22Rv1 (cell line): Measurements from ENCODE around the gene GPR149.
"Not testable (repeated sequence)": the region's sequence is repeated elsewhere in the genome, so short reads cannot be mapped to it uniquely, and the experiment has no call there.

Experiments used
- H3K27ac ChIP-seq: fragments of 450-650 bp; 2 replicates; pipeline ENCODE4 v1.5.1; 2017
- ZFX ChIP-seq: fragments of 450-650 bp; IDR thresholded peaks from 2 replicates; pipeline ENCODE4 v1.6.1; 2017; ENCODE audit warnings: antibody characterized with exemption, borderline replicate concordance
- TF ChIP-seq, protein P1 (sequence below): fragments of 450-650 bp; IDR thresholded peaks from 2 replicates; pipeline ENCODE4 v1.5.1; 2017; ENCODE audit warnings: mild to moderate bottlenecking

GPR149 gene, protein sequence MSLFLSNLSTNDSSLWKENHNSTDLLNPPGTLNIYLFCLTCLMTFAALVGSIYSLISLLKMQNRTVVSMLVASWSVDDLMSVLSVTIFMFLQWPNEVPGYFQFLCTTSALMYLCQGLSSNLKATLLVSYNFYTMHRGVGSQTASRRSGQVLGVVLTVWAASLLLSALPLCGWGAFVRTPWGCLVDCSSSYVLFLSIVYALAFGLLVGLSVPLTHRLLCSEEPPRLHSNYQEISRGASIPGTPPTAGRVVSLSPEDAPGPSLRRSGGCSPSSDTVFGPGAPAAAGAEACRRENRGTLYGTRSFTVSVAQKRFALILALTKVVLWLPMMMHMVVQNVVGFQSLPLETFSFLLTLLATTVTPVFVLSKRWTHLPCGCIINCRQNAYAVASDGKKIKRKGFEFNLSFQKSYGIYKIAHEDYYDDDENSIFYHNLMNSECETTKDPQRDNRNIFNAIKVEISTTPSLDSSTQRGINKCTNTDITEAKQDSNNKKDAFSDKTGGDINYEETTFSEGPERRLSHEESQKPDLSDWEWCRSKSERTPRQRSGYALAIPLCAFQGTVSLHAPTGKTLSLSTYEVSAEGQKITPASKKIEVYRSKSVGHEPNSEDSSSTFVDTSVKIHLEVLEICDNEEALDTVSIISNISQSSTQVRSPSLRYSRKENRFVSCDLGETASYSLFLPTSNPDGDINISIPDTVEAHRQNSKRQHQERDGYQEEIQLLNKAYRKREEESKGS

DNA sequence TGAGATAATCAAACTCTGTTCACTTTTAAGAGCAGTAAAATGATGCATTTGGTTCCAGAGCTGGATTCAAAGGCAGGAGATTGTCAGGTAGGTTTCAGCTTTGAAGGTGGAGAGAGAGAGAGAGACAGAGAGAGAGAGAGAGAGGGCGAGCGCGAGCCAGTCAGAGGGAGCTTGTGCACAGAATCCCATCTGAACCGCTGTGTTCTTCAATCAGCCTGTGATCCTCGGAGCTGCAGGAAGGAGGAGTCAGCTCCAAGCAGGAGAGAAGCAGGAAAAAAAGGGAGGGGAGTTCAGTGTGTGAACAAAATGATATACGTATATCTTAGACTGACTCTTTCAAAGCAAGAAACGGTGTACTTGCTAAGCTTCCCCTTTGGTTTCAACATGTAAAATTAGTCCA, at the start of gene GPR149:
Gene GPR149 (minus strand): TSS at position 177 of the 400 bp plus-strand sequence. CDS start 575 bp downstream, outside the sequence.
- TF ChIP-seq, protein P1, sequence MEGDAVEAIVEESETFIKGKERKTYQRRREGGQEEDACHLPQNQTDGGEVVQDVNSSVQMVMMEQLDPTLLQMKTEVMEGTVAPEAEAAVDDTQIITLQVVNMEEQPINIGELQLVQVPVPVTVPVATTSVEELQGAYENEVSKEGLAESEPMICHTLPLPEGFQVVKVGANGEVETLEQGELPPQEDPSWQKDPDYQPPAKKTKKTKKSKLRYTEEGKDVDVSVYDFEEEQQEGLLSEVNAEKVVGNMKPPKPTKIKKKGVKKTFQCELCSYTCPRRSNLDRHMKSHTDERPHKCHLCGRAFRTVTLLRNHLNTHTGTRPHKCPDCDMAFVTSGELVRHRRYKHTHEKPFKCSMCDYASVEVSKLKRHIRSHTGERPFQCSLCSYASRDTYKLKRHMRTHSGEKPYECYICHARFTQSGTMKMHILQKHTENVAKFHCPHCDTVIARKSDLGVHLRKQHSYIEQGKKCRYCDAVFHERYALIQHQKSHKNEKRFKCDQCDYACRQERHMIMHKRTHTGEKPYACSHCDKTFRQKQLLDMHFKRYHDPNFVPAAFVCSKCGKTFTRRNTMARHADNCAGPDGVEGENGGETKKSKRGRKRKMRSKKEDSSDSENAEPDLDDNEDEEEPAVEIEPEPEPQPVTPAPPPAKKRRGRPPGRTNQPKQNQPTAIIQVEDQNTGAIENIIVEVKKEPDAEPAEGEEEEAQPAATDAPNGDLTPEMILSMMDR: no peak
- no peak for TF ChIP-seq ZFX
- no peak within 1 kb of the TSS for H3K27ac ChIP-seq

DNA sequence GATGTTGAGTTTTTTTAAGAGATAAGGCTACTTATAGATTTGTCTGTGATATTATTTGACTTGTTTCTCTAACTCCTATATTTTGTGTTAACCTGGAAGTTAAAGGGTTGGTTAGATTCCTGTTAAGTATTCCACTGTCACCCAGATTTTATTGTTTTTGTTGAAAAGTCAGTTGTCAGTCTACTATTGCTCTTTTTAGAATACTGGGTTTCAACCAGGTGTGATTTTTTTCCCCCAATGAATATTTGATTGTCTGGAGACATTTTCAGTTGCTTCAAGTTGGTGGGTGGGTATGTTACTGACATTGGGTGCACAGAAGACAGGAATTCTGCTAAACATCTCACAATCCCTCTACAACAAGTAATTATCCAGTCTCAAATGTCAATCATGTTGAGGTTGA, 43.8 kb upstream of the GPR149 start:
- H3K27ac ChIP-seq: no peak overlapping the region
- TF ChIP-seq, protein P1: no peak
- TF ChIP-seq ZFX: no peak

DNA sequence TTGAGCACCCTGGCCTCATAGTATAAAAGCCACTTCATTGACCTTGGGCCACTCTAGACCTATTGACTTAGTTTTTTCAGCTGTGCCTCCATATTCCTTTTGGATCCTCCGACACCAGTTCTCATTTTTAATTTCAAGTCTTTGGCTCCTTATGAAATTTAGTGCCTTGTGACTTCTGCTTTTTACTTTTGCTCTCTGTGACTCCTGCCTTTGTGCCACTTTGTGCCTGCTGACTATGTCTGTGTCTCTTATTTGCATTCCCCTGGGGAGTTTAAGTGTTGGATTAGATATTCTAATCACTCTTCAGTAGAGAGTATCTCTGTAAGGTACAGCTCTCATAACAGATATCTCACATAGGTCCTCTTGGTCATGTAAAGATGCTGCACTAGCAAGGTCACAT, 39.6 kb upstream of the GPR149 start:
- TF ChIP-seq, protein P1: no peak
- no peak for TF ChIP-seq ZFX
- no peak overlapping the region for H3K27ac ChIP-seq

DNA sequence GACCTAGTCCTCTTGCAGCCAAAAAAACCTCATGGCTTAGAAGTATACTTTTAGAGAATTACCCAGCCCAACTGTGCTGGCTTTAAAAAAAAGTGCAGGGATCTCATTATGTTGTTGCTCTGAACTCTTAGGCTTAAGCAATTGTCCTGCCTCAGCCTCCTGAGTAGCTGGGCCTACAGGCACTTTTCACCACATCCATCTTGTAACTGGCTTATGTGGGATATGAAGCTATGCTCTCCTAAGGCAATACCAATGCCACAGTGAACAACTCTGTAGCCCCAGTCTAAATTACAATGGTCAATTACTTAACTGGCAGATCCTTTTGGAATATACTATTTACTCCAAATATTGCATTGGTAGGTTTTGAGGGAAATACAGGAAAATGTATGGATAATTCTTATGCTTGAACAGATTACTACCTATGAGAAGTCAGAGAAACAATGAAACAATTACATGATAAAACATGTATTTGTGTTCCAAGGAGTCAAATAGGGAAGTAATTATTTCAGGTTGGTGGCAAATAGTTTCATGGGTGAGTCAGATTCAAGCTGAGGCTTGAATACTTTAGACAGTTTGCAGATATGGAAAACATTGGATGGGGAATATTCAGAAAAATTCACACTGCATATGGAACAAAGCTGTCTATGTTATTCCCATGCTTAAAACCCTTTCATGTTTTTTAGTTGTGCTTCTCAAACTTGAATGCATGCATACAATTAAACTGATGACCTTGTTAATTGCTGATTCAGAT, 34.6 kb upstream of the GPR149 start:
- TF ChIP-seq, protein P1: no peak
- TF ChIP-seq ZFX: no peak
- no peak overlapping the region for H3K27ac ChIP-seq

DNA sequence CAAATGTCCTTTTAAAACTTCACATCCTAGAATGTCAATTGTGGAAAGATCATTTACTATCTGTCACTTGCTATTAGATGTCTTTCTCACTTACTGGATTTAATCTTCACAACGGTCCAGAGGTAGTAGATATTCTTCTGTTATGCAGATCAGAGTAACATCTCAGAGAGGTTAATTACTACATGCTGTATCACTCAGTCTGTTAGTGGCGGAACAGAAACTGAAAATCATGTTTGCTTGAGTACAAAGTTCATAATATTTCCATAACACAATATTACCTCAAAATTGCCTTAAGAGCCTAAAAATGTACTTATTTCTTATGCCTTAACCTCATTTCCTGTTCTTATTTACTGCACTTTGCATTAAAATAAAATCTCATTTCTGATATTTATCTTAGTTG, 28.6 kb upstream of the GPR149 start:
- no peak for TF ChIP-seq ZFX
- TF ChIP-seq, protein P1: no peak

DNA sequence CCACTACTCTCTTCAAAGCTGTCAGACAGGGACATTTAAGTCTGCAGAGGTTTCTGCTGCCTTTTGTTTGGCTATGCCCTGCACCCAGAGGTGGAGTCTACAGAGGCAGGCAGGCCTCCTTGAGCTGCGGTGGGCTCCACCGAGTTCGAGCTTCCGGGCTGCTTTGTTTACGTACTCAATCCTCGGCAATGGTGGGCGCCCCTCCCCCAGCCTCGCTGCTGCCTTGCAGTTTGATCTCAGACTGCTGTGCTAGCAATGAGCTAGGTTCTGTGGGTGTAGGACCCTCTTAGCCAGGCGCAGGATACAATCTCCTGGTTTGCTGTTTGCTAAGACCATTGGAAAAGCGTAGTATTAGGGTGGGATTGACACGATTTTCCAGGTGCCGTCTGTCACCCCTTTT, 9.1 kb upstream of the GPR149 start:
- not testable (repeated sequence) for H3K27ac ChIP-seq

More for the DNA sequence above, 28.6 kb upstream of the GPR149 start:
- no peak overlapping the region for H3K27ac ChIP-seq

DNA sequence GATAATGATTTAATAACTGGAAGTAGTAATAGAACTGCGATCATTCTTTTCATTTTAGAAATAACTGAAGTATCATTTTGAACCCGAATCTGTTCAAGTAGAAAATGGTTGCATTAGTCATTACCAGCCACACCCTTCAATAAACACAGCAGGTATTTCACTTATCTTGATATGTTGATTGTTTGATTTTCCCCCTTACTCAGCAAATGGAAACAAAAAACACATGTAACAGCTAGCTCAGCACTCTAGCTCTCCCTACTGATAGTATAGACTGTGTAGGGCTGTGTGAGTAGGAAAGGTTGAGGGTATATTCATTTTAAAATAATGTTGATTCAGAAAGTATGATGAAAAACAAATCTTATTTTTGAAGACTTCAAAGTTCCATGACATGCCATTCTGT, 1.1 kb upstream of the GPR149 start:
- TF ChIP-seq, protein P1: no peak
- no peak for TF ChIP-seq ZFX
- no peak overlapping the region for H3K27ac ChIP-seq
